ENCODE measurements around the gene APOM.

DNA sequence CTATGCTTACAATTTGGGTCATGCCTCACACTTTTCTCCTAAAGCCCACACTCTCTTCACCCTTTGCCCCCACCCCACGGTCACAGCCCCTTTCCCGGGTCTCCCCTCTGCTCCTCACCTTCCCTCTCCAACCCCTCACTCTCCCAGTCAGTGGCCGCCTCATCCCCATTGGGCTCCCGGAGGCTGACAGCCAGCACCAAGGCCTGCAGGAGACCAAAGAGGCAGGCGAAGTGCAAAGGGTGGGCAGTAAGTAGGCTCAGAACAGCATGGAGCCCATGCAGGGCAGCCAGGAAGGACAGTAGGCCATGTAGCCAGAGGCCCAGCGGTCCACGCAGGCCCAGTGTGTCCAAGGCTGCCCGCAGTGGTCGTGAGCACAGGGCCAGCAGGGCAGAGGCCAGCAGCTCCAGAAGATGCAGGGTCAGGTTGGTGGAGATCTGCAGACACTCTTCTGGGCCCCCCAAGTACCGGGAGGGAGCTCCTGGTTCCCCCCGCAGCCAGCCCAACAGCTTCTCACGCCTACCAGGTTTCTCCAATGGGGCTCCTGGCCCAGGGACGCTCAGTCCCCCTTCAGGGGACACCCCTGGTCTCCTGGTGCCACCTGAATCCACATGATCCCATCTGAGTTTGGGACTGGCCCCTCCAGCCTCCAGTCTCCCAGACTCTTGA, 3.4 kb downstream of the APOM start:
- TF ChIP-seq, protein P1, sequence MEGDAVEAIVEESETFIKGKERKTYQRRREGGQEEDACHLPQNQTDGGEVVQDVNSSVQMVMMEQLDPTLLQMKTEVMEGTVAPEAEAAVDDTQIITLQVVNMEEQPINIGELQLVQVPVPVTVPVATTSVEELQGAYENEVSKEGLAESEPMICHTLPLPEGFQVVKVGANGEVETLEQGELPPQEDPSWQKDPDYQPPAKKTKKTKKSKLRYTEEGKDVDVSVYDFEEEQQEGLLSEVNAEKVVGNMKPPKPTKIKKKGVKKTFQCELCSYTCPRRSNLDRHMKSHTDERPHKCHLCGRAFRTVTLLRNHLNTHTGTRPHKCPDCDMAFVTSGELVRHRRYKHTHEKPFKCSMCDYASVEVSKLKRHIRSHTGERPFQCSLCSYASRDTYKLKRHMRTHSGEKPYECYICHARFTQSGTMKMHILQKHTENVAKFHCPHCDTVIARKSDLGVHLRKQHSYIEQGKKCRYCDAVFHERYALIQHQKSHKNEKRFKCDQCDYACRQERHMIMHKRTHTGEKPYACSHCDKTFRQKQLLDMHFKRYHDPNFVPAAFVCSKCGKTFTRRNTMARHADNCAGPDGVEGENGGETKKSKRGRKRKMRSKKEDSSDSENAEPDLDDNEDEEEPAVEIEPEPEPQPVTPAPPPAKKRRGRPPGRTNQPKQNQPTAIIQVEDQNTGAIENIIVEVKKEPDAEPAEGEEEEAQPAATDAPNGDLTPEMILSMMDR (conservative IDR thresholded peaks at IDR 0.05; ENCODE audit: low read length), result no peak
- no peak for TF ChIP-seq EZH2phosphoT487 (IDR thresholded peaks at IDR 0.05; ENCODE audit: borderline replicate concordance, low read depth, low read length)
